Measurements from ENCODE around the gene MIEF1.

The MIEF1 gene

DNA sequence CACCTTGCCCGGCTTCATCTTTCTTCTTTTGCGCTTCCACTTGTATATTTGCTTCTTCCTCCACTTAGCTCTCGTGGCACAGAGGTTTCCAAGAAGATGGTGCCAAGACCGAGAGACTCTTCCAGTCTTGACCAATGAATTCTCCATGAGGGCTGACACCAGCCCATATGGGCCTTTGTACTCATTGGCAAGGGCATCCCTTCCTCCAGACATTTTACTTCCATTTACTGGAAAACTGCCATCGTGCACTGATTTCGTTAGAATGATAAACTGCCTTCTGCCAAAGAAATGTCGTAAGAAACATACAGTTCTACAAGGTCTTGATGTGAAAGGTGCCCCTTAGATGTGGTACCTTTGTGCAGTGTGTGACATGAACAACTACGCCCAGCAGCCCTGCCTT is 4.7 kb upstream of the MIEF1 start:
- H3K27me3 ChIP-seq, result no peaks in the 10 kb centered on the region
- no peak for DNase-seq
- H3K36me3 ChIP-seq, result no peaks in the 10 kb centered on the region
- peaks cover 26% of the 10 kb centered on the region for H3K4me1 ChIP-seq
- H3K4me3 ChIP-seq (ENCODE audit: low read depth, low read length), result no peak overlapping the region
- no peaks in the 10 kb centered on the region for H3K9me3 ChIP-seq
- TF ChIP-seq, protein P1, sequence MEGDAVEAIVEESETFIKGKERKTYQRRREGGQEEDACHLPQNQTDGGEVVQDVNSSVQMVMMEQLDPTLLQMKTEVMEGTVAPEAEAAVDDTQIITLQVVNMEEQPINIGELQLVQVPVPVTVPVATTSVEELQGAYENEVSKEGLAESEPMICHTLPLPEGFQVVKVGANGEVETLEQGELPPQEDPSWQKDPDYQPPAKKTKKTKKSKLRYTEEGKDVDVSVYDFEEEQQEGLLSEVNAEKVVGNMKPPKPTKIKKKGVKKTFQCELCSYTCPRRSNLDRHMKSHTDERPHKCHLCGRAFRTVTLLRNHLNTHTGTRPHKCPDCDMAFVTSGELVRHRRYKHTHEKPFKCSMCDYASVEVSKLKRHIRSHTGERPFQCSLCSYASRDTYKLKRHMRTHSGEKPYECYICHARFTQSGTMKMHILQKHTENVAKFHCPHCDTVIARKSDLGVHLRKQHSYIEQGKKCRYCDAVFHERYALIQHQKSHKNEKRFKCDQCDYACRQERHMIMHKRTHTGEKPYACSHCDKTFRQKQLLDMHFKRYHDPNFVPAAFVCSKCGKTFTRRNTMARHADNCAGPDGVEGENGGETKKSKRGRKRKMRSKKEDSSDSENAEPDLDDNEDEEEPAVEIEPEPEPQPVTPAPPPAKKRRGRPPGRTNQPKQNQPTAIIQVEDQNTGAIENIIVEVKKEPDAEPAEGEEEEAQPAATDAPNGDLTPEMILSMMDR (IDR thresholded peaks at IDR 0.05; ENCODE audit: low read depth, low read length), result no peak

DNA sequence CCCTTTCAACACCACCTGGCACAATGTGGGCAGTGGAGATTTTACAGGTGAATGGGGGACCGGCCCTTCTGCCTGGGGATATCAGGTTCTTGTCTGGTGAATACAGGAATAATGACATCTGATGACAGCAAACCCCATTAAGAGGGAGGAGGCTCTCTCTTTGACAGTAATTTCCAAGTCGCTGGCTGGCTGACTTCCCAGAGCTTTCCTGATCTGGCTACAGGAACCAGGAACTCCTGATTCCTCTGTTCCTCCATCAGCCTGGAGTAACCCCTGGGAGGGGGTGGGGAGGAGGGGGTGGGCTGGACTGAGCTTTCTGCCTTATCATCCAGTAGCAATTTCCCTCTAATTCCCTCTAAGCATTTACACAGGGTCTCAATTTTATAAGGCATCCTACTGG is 3.7 kb upstream of the MIEF1 start:
- TF ChIP-seq, protein P1 (IDR thresholded peaks at IDR 0.05; ENCODE audit: low read depth, low read length), result no peak
- Histone ChIP-seq H3K4me3 (ENCODE audit: low read depth, low read length) (no peak overlapping the region), H3K36me3 (peaks cover 2% of the 10 kb centered on the region; the same call in 1 of the 2 replicates), H3K27me3 (no peaks in the 10 kb centered on the region), H3K4me1 (peaks cover 26% of the 10 kb centered on the region), H3K9me3 (no peaks in the 10 kb centered on the region)
- DNase-seq, result peak; percentile 69

DNA sequence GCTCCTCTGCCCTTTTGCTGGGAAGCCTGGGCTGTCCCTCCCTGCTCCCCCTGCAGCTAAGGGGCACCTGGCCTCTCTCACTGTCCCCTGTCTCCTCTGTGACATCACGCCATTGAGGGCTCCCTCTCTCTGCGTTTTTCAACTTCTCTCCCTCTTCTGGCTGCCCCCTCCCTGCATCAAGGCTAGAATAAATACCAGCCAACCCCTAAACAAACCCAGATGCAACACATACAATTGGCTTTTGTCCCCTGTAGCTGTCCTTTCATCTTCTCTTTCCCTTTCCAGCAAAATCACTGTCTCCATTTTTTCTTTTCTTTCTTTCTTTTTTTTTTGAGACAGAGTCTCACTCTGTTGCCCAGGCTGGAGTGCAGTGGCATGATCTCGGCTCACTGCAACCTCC is 3.3 kb upstream of the MIEF1 start:
- no peak overlapping the region for H3K4me3 ChIP-seq (ENCODE audit: low read depth, low read length)
- no peak for DNase-seq
- no peaks in the 10 kb centered on the region for H3K9me3 ChIP-seq
- TF ChIP-seq, protein P1 (IDR thresholded peaks at IDR 0.05; ENCODE audit: low read depth, low read length), result no peak
- peaks cover 7% of the 10 kb centered on the region; the same call in 1 of the 2 replicates for H3K36me3 ChIP-seq
- peaks cover 26% of the 10 kb centered on the region for H3K4me1 ChIP-seq
- no peaks in the 10 kb centered on the region for H3K27me3 ChIP-seq

GRCh38 chr22:39500101-39500500 is 2.0 kb upstream of the MIEF1 start:
- Histone ChIP-seq H3K4me1 (peaks cover 26% of the 10 kb centered on the region), H3K4me3 (ENCODE audit: low read depth, low read length) (no peak overlapping the region), H3K36me3 (peaks cover 20% of the 10 kb centered on the region), H3K27me3 (no peaks in the 10 kb centered on the region), H3K9me3 (no peaks in the 10 kb centered on the region)
- TF ChIP-seq, protein P1 (IDR thresholded peaks at IDR 0.05; ENCODE audit: low read depth, low read length), result no peak
- DNase-seq, result no peak

DNA sequence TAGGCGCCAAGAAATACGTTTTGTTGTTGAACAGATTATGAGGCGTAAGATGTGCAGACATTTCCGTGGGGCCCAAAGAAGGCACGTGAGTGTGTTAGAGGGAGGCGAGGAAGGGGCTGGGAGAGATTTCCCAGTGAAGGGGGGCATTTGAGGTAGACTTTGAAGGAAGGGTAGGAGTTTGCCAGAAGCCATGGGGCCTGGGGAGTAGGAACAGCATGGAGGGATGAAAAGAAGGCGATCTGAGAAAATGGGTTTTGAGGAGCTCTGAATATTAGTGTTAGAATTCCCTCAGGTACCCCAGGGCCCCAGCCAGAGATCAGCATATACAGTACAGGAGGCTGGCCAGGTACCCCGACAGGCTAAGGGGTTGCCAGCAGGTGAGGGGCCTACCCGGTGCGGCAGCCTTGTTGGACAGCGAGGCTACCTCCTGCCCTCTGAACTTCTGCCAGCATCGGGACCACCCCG is 414 bp upstream of the MIEF1 start:
- no peak for DNase-seq
- Histone ChIP-seq H3K4me3 (ENCODE audit: low read depth, low read length) (peak overlapping the region; percentile 93), H3K9me3 (no peaks in the 10 kb centered on the region), H3K27me3 (no peaks in the 10 kb centered on the region), H3K4me1 (peaks cover 26% of the 10 kb centered on the region), H3K36me3 (peaks cover 35% of the 10 kb centered on the region)
- TF ChIP-seq, protein P1 (IDR thresholded peaks at IDR 0.05; ENCODE audit: low read depth, low read length), result no peak

- DNase-seq, result no peak
- Histone ChIP-seq H3K36me3 (peaks cover 43% of the 10 kb centered on the region), H3K27me3 (no peaks in the 10 kb centered on the region)
These were observed 809 bp downstream of the MIEF1 start for GRCh38 chr22:39502789-39503409.

More at GRCh38 chr22:39502789-39503409, 809 bp downstream of the MIEF1 start:
- TF ChIP-seq, protein P1 (IDR thresholded peaks at IDR 0.05; ENCODE audit: low read depth, low read length), result no peak
- no peaks in the 10 kb centered on the region for H3K9me3 ChIP-seq
- peaks cover 26% of the 10 kb centered on the region for H3K4me1 ChIP-seq
- H3K4me3 ChIP-seq (ENCODE audit: low read depth, low read length), result peak overlapping the region; percentile 93
